ENCODE results near the gene FBXO46.
"Not testable (repeated sequence)": the region's sequence is repeated elsewhere in the genome, so short reads cannot be mapped to it uniquely, and the experiment has no call there.

FBXO46 gene

GRCh38 chr19:45766296-45766868 is 35.7 kb upstream of the FBXO46 start:
- no peak for DNase-seq (ENCODE audit: low read depth in 2 of 2)

- no peak for DNase-seq (ENCODE audit: low read depth in 2 of 2)
Observed at GRCh38 chr19:45765702-45766295, 35.1 kb upstream of the FBXO46 start.

GRCh38 chr19:45764945-45765701 is 34.4 kb upstream of the FBXO46 start:
- no peak for DNase-seq (ENCODE audit: low read depth in 2 of 2)

GRCh38 chr19:45764475-45764874 is 33.8 kb upstream of the FBXO46 start:
- DNase-seq (ENCODE audit: low read depth in 2 of 2) = no peak

- DNase-seq (ENCODE audit: low read depth in 2 of 2) = no peak
Observed at GRCh38 chr19:45763691-45764294, 33.1 kb upstream of the FBXO46 start.

GRCh38 chr19:45762870-45763631 is 32.4 kb upstream of the FBXO46 start:
- no peak for DNase-seq (ENCODE audit: low read depth in 2 of 2)

- DNase-seq (ENCODE audit: low read depth in 2 of 2) = no peak
Observed at GRCh38 chr19:45761714-45762113, 31.0 kb upstream of the FBXO46 start.

GRCh38 chr19:45758921-45759320 is 28.2 kb upstream of the FBXO46 start:
- no peak for DNase-seq (ENCODE audit: low read depth in 2 of 2)

- no peak for DNase-seq (ENCODE audit: low read depth in 2 of 2)
Observed at GRCh38 chr19:45757695-45758094, 27.0 kb upstream of the FBXO46 start.

- DNase-seq (ENCODE audit: low read depth in 2 of 2) = no peak
Observed at GRCh38 chr19:45754323-45754722, 23.6 kb upstream of the FBXO46 start.

GRCh38 chr19:45753548-45753947 is 22.9 kb upstream of the FBXO46 start:
- DNase-seq (ENCODE audit: low read depth in 2 of 2) = no peak

- no peak for DNase-seq (ENCODE audit: low read depth in 2 of 2)
Observed at GRCh38 chr19:45752639-45753038, 21.9 kb upstream of the FBXO46 start.

GRCh38 chr19:45751483-45751882 is 20.8 kb upstream of the FBXO46 start:
- not testable (repeated sequence) for DNase-seq (ENCODE audit: low read depth in 2 of 2)

GRCh38 chr19:45747513-45747912 is 16.8 kb upstream of the FBXO46 start:
- no peak for DNase-seq (ENCODE audit: low read depth in 2 of 2)

- DNase-seq (ENCODE audit: low read depth in 2 of 2) = no peak
Observed at GRCh38 chr19:45746866-45747265, 16.2 kb upstream of the FBXO46 start.

GRCh38 chr19:45745606-45746005 is 14.9 kb upstream of the FBXO46 start:
- no peak for DNase-seq (ENCODE audit: low read depth in 2 of 2)

GRCh38 chr19:45742969-45743368 is 12.3 kb upstream of the FBXO46 start:
- no peak for DNase-seq (ENCODE audit: low read depth in 2 of 2)

GRCh38 chr19:45739498-45740439 is 9.1 kb upstream of the FBXO46 start:
- no peak for DNase-seq (ENCODE audit: low read depth in 2 of 2)

GRCh38 chr19:45733160-45733810 is 2.6 kb upstream of the FBXO46 start, which contains the start of gene MEIOSIN:
Gene MEIOSIN, plus strand, starts transcription at chr19:45733439. Its CDS starts 1,938 bp downstream, at chr19:45735377.
- no peak for DNase-seq (ENCODE audit: low read depth in 2 of 2)

- no peak for DNase-seq (ENCODE audit: low read depth in 2 of 2)
Observed at GRCh38 chr19:45729800-45730290, 851 bp downstream of the FBXO46 start.

Measured in stimulated activated CD8-positive, alpha-beta memory T cell treated with anti-CD3 and anti-CD28 coated beads, Interleukin-15, amount 100 ng/mL, for 4 hours (primary cell).